ENCODE data around the gene CIART.
"Not testable (repeated sequence)": the region's sequence is repeated elsewhere in the genome, so short reads cannot be mapped to it uniquely, and the experiment has no call there.

CIART gene, protein sequence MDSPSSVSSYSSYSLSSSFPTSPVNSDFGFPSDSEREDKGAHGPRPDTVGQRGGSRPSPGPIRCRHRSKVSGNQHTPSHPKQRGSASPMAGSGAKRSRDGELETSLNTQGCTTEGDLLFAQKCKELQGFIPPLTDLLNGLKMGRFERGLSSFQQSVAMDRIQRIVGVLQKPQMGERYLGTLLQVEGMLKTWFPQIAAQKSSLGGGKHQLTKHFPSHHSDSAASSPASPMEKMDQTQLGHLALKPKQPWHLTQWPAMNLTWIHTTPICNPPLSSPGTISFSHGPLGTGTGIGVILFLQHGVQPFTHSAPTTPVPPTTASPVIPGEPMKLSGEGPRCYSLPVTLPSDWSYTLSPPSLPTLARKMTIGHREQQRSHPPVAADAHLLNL

DNA sequence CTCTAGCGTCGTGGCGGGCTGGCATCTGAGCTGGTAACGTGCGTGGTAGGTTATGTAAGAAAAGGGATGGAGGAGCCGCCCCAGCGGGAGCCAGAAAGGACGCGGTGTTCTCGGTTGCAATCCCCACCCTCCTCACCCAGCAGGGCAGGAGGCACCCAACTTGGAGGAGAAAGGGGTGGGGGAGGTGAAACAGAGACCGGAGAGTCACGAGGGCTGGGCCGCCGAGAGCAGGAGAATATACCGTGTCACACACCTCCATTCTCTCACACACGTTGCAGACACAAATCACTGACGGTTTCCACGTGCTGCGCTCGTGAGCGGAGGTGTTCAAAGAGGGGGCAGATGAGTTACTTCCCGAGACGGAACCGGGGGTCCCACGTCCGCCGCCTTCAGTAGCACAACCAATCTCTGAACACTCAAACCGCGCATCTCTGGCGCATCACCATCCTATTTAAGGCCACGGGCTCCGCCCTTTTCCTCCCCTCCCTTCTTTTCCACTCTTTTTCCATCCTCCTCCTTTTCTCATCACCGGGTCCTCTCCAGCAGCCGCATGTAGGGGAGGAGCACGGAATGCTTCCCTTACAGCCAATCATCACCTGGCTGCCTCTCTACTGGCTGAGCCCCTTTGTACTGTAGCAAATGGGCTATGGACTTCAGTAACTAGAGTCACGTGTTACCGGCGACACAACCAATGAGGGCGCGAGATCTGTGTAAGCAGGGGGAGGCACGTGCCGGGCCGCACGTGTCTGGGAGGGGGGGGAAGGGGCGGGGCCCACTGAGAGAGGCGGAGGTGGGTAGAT is at the start of gene CIART:
Gene CIART, plus strand, starts transcription at position 797 of the 800 bp plus-strand sequence. CDS start 714 bp downstream, outside the sequence.
- DNase-seq = peak; percentile 99

DNA sequence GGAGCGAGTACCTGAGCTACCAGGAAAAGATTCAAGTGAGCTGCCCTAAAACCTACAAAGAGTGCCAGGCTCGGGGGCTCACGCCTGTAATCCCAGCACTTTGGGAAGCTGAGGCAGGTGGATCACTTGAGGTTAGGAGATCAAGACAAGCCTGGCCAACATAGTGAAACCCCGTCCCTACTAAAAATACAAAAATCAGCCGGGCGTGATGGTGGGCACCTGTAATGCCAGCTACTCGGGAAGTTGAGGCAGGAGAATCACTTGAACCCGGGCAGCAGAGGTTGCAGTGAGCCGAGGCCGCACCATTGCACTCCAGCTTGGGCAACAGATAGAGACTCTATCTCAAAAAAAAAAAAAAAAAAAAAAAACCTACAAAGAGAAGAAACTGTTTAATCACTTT is 49.4 kb upstream of the CIART start:
- not testable (repeated sequence) for DNase-seq

DNA sequence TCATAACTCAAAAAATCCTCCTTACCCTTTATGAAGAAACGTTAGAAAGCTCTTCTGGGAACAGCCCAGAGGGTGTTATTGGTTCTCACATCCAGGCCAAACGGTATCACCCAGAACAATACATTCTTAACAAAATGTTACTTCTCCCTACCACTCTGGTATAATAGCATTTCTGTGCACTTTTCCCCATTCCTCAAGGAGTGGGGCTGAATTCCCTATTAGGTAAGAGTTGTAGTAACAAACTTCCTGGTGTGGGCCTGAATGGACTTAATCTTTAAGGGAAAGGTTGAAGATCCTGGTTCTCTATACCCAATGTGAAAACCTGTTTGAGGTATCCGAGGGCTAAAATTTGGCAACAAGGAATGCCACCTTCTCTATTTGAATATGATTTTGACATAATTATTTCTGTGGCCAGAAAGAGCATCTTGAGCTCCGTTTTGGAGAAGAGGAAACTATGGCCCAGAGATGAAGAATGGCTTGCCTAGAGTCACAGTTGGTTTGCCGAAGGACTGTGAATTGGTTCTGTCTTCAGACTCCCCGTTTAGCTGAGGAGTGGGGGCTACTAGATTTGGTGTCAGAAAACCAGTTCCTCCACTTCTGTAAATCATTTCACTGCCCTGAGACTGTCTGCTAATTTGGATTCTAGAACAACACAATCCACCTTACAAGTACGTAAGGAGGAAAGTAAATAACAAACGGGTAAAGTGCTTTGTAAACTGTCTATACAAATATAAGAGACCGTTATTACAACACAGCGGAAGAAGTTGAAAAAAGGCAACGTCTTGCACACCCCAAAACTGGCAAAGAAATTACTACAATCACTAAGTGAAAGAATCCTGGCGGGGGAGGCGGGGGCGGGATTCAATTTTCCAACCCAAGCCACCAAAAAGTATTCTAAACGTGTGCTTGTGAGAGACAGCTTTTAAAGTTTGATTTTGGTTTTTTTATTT is 48.7 kb upstream of the CIART start:
- no peak for DNase-seq

DNA sequence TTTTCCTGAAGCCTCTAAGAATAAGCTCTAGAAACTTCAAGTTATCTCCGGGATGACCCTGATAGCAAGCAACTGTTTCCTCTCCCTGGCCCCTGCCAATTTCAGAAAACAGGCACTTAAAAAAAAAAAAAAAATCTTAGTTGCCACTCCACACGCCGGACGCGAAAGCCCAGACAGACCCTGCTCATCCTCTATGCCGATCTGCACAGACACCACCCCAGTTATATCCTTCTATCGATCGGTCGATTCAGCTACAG is 48.1 kb upstream of the CIART start:
- DNase-seq = no peak

DNA sequence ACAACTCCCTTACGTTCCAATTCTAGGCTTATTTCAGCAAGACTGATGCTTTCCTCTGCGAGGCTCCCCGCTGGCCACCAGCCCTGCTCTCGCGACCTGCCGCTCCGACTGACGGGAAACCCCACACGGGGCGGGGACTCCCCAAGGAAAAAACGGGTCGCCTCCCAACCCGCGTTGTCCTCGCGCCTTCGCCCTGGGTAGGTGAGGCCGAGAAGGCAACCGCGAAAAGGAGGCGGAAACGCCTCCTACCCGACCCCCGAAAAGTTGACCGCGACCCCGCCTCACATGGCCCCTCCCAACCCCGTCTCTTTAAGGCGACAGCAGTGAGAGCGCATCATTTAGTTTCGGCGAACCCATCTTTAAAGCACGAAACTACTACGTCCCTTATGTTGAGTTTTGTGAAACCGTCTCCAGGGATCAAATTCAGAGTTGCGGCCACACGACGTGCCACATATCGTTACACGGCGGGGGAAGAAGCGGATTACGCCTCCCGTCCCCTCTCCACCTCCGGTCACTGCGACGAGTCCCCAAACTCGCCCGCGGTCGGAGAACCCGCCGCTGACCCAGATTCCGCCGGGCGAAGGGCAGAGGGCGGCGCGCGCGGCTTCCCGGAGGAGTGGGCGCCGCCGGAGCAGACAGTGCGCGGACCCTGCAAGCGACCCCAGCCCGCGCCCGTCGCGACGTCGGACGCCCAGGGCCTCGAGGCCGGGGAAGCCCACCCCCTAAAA is 47.6 kb upstream of the CIART start:
- DNase-seq = peak; percentile 70

DNA sequence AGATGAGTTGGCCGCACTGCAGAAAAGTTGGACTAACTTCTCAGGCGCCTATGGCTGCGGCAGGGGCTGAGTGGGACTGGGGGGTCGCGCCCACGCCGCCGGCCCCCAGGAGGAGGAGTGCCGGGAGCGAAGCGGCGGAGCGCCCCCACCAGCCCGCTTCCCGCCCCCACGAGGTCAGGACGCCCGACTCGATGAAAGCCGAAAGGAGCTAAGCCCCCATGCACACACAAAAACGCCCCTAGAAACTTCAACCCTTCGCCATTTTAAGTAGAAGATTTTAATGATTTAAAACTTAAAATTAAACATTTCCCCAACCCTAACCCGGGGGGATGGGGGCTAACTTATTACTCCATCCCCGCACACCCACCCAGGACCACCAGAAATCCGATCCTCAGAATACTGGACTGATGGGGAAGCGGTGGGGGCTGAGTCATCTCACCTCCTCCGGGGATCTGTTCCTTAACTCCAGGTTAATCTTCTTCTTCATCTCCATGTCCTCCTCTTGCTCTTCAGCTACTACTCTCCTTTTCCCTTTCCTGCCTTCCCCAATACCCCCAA is 47.0 kb upstream of the CIART start:
- no peak for DNase-seq

DNA sequence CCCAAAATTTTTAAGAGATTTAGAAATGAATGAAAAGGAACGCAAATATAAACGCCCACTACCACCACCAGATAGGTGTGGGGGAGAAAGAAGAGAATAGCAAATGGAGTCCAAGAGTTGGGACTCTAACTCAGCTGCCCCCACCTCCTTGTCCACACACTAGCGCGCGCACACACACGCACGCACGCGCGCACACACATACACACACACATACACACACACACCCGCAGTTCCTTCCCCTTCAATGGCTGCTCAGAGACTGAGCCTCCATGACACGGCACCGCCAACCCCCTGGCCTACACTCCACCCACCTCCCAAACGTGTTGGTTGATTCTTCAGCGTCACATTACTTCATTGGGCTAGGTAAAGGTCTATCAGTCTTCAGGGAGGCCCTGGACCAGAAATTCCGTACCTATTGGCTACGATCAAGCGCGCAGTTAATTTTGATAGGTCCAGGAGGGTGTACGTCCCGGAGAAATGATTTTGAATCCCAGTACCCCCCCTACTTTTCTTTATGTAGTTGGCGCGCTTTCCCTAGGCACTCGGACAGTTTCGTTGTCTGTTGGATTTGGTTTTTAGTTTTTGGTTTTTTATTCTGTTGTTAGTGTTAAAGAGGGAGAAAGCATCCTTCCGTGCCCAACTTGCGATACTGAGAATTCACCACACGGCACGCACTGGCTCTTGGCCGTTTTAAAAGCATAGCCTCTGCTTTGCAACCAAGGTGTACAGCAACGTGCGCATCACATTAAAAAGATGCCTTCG is 46.3 kb upstream of the CIART start, which contains the start of gene ANP32E:
Gene ANP32E, minus strand, starts transcription at position 261 of the 762 bp plus-strand sequence. CDS start 326 bp downstream, outside the sequence.
- DNase-seq = peak; percentile 100

DNA sequence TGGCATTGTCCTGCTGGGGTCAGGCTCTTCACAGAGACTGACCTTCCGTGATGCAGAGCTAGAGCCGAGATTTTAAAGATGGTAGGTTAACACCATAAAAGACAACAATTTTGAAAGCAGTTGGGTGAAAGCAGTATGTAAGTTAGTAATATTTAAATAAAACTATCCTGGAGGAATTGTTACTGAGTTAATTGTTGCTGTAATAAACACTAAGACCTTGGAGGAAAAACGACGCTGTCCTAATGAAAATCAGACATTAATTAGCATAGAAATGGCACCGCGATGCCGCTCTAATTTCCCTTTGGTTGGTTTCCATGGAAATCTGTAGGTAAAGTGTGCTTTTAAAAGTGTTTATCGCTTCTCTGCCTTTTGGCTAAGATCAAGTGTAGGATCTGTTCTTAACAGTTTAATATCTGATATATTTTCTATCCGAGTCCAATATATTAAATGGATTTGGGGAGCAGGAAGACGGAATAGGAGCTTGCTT is 45.7 kb upstream of the CIART start:
- DNase-seq = peak; percentile 49

DNA sequence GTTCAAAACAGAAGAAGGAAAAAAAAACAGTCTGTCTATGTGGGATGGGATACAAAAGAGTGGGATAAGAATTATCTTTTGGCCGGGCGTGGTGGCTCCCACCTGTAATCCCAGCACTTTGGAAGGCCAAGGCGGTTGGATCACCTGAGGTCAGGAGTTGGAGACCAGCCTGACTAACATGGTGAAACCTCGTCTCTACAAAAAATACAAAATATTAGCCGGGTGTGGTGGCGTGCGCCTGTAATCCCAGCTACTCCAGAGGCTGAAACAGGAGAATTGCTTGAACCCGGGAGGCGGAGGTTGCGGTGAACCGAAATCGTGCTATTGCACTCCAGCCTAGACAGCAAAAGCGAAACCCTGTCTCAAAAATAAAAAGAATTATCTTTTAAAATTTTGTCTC is 45.2 kb upstream of the CIART start:
- not testable (repeated sequence) for DNase-seq

DNA sequence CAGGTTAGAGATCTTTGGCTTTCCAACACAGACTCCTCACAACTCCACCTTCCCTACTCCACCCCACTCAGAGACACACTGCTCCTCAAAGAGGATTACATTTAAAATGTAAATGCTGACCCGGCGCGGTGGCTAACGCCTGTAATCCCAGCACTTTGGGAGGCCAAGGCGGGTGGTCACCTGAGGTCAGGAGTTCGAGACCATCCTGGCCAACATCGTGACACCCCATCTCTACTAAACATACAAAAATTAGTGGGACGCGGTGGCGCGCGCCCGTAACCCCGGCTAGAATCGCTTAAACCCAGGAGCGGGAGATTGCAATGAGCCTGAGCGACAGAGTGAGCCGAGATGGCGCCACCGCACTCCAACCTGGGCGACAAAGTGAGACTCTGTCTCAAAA is 44.6 kb upstream of the CIART start:
- DNase-seq = no peak

DNA sequence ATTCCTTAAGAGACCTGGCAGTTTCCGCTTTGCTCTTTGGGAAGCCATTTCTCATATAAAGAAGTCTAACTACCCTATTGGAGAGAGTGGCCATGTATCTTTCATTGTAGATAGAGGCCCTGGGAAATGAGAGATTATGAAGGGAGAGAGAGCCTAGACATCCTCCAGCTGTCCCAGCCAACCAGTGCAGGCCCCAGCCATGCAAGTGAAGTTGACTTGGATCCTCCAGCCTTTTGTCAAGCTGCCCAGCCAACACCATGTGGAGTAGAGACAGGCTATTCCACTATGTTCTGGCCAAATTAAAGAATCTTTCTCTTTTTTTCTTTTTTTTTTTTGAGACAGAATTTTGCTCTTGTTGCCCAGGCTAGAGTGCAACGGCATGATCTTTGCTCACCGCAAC is 39.4 kb upstream of the CIART start:
- no peak for DNase-seq

DNA sequence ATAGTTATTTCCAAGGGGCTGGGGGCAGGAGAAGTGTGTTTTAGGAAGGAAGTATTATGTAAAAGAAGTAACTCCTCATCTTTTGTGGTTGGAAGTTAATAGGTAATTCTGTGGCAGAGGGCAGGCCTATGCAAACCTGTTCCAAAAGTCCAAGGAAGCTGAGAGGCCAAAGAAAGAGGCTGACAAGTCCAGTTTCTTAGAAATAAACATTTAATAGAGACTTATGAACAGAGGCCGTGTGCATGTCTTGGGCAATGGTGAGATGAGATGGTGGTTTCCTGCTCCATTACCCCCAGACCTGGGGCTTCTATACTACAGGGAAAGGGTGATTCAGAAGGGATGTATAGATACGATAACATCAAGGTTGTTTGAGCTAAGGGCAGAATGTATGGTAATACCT is 32.4 kb upstream of the CIART start:
- DNase-seq = no peak

DNA sequence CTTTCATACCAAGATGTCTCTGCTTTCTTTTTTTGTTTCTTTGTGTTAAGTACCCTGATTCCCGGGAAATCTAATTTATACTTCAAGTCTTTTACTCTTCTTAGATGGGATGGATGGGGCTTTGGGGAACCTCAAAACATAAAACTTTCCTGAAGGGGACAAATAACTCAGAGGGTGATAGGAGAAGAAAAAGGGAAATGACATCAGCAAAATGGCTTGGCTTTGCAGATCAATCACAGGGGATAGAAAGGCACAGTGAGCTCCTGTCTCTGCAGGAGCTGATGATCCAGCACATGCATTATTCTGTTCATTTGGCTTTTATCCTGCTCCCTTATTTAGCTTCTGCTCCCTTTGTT is 26.2 kb upstream of the CIART start:
- no peak for DNase-seq

DNA sequence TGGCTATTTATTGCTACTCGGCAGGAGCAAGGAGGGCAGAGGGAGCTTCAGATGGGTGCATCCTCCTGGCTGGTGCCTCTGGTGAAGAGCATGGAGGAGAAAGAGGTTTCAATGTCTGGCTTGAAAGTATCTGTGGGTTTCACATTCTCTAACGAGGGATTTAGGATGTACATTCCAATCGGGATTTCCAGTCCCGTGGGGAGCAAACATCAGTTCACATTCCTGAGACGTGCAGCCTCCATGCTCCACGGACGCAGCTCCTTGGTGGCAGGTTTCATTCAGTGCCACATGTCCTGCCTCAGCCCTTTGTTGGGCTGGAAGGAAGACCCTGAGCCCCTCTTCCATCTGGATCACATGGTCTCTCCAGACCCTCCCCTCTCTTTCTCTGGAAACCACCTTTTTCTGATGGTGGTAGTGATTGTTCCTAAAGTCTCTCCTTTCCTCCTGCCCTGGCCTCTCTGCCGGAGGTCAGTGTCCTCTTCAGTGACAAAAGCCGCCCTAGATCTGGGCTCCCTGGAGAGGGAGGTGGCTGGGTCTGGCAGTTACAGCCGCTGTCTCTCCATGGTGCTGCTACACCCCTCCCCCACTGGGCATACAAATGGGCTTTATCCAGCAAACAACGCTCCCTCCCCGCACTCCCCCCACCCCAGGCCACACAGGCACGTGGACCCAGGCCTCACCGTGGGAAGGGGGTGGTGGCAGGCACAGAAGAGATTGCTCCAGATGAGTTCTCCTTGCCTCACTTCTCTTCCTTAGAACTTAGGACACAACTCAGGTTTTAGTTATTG is 25.6 kb upstream of the CIART start:
- DNase-seq = no peak

DNA sequence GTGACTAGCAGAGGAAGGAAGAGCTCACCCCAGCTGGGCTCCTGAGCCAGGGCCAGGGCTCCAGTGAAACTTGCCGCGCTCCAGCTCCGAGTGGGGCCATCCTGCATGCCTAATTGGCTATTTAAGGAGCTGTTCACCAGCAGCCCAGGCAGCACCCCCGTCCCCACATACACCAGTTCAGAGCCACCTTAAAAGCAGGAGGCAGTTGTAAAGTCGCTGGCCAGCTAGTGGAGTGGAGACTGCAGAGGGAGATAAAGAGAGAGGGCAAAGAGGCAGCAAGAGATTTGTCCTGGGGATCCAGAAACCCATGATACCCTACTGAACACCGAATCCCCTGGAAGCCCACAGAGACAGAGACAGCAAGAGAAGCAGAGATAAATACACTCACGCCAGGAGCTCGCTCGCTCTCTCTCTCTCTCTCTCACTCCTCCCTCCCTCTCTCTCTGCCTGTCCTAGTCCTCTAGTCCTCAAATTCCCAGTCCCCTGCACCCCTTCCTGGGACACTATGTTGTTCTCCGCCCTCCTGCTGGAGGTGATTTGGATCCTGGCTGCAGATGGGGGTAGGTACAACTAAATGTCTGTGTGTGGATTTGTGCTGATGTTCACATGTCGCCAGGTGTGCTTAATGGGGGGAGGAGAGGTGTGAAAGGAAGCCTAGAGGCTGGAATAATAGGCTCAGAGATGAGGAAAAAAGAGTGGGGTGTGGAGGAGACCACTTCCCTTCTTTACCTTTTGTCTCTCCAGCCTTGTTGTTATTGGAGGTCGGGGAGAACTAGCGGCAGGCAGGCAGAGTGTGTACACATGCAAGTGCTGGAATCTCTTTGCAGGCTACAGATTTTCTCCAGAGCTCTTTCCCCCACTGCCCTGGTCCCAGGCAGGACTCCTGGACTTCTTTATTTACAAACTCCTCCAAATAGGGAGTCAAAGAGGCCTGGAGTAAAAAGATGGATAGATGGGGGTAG is 24.4 kb upstream of the CIART start, which contains the start of gene CA14:
Gene CA14, plus strand, starts transcription at position 151 of the 962 bp plus-strand sequence. Its CDS starts 355 bp downstream, at position 506.
- no peak for DNase-seq

DNA sequence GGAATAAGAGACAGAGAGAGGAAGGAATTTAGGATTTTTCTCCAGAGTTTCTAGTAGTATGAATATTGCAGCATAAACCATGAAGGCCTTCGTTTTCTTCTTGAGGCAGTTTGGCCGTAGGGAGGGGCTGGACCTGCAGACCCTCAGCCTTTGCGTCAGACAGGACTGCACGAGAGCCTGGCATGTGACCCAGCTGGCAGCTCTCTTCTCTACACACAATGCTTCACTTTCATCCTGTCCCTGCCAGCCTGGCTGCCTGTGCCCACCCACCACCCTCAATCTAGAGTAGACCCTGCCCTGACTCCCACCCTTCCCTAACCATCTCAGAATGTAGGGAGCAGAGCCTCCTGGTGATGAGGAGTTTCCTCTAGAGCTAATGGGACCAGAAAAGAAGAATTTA is 23.1 kb upstream of the CIART start:
- no peak for DNase-seq

DNA sequence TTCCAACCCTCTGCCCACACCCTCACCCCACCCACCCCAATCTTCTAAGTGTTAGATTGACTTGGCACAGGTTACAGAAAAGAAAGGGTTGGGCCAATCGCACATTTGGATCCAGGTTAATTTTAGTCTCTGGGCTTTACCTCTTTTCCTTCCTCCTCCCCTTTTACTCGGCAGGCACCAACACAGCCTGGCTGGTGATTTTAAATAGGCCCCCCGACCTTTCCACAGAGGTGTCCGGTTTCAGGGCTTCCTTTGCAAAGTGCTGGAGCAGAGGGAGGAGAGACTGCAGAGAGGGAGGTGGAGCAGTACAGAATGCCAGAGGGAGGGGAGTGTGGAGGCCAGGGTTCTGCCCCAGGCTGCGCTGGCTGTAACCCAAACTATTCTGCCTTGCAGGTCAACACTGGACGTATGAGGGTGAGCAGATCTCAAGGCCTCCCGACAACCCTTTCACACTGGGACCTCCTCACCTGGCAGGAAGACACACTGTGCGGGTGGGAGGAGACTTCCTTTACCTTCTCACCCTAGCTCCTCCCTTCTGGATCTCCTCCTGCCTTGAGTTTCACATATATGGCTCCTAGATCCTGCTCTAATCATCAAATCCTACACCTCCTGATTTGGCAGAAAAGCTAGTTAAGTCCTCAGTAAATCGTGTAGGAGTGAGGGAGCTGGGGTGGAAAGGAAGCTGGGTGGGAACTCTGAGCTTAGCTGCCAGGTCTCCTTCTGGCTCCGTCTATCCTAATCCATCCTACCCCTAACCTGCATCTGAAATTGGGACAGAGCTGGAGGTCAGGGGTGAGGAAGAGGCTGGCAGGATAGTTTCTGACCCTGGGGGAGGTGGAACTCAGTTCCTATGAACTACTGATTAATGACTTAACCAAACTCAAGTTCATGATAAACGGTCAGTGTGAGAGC is 22.3 kb upstream of the CIART start:
- DNase-seq = peak; percentile 87

DNA sequence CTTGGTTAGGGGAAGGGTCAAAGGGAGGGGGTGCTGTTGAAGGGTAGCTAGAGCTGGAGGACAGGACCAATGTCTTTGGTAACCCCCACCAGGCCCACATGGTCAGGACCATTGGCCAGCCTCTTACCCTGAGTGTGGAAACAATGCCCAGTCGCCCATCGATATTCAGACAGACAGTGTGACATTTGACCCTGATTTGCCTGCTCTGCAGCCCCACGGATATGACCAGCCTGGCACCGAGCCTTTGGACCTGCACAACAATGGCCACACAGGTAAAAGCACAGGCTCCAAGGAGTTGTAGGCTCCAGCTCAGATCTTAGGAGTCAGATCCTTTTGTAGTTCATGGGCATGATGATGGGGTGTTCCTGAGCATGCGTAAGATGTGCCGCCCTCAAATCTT is 21.0 kb upstream of the CIART start:
- DNase-seq = no peak
